CD4-positive, alpha-beta memory T cell (primary cell): ENCODE measurements around the gene GCNT3. TPM values are rescaled to one million over a fixed set of nuclear protein-coding genes. Genes with fewer than 3 reads are reported as not detected.
"Not testable (repeated sequence)": the region's sequence is repeated elsewhere in the genome, so short reads cannot be mapped to it uniquely, and the experiment has no call there.

Experiments
- CTCF ChIA-PET: fragments of 350-600 bp; sonication (Branson Sonifier 250); formaldehyde crosslinking; loops from one replicate; lab custom pipeline; 2021; ENCODE audit warnings: inconsistent platforms; ENCODE audit not compliant: partially characterized antibody; lab: Charles Lee
- POLR2A ChIA-PET: fragments of 350-600 bp; sonication (Branson Sonifier 250); formaldehyde crosslinking; loops from one replicate; lab custom pipeline; 2021; ENCODE audit not compliant: partially characterized antibody; lab: Charles Lee
- DNase-seq, 5 donors: peaks; one replicate each; pipeline versions ENCODE4 v3.0.0 to v3.0.0-alpha.2; 2020 to 2022; ENCODE audit warnings: mixed read lengths in 1 of 5
- H3K27ac ChIP-seq: one replicate; pipeline ENCODE4 v1.7.0; 2013; ENCODE audit warnings: low read depth, low read length
- H3K27me3 ChIP-seq: 2 replicates; pipeline ENCODE4 v1.7.0; 2013; ENCODE audit warnings: mild to moderate bottlenecking, low read length, moderate library complexity; ENCODE audit not compliant: insufficient read depth
- H3K36me3 ChIP-seq: 2 replicates; pipeline ENCODE4 v1.7.0; 2013; ENCODE audit warnings: mild to moderate bottlenecking, low read length, moderate library complexity; ENCODE audit not compliant: insufficient read depth
- H3K4me1 ChIP-seq: 2 replicates; pipeline ENCODE4 v1.7.0; 2013; ENCODE audit warnings: mild to moderate bottlenecking, low read length, moderate library complexity; ENCODE audit not compliant: insufficient read depth
- H3K4me3 ChIP-seq, 2 donors: one replicate each; pipeline ENCODE4 v1.7.0; 2013; ENCODE audit warnings: low read length in 2 of 2, mild to moderate bottlenecking in 1 of 2
- H3K9me3 ChIP-seq, 2 donors: one replicate each; pipeline ENCODE4 v1.7.0; 2013; ENCODE audit warnings: low read length in 2 of 2, control low read depth in 1 of 2; ENCODE audit not compliant: control insufficient read depth in 1 of 2
- H3K27ac Mint-ChIP-seq, 7 donors: one replicate each; pipeline ENCODE4 v1.8.0; 2020 to 2021; ENCODE audit warnings: mixed read lengths in 7 of 7, mild to moderate bottlenecking in 6 of 7, inconsistent platforms in 3 of 7, moderate library complexity in 3 of 7
- H3K27me3 Mint-ChIP-seq, 2 donors: one replicate each; pipeline ENCODE4 v1.8.0; 2020 to 2021; ENCODE audit warnings: mixed read lengths in 2 of 2
- H3K36me3 Mint-ChIP-seq, 2 donors: one replicate each; pipeline ENCODE4 v1.8.0; 2020 to 2021; ENCODE audit warnings: mixed read lengths in 2 of 2, inconsistent platforms in 1 of 2, mild to moderate bottlenecking in 1 of 2
- H3K4me1 Mint-ChIP-seq, 4 donors: one replicate each; pipeline ENCODE4 v1.8.0; 2020 to 2021; ENCODE audit warnings: mixed read lengths in 4 of 4, mild to moderate bottlenecking in 1 of 4
- H3K4me3 Mint-ChIP-seq, 8 donors: one replicate each; pipeline ENCODE4 v1.8.0; 2020 to 2021; ENCODE audit warnings: mixed read lengths in 8 of 8, mild to moderate bottlenecking in 7 of 8, moderate library complexity in 6 of 8, inconsistent platforms in 3 of 8
- H3K9me3 Mint-ChIP-seq, 8 donors: one replicate each; pipeline ENCODE4 v1.8.0; 2020 to 2021; ENCODE audit warnings: mixed read lengths in 8 of 8, mild to moderate bottlenecking in 5 of 8, inconsistent platforms in 3 of 8, moderate library complexity in 1 of 8
- intact Hi-C: fragments of 100-400 bp; cut with micrococcal nuclease; formaldehyde crosslinking; loops from one replicate; pipeline ENCODE4 v1.15.1; 2023
- polyA plus RNA-seq, 2 donors: library from polyadenylated mRNA; unstranded; fragments of 300-500 nt; fragmentation: Illumina TruSeq; gene quantifications; one replicate each; pipeline ENCODE4 v1.2.3, GENCODE V29; 2021
- total RNA-seq, 2 experiments: library from RNA; stranded (reverse); gene quantifications; one replicate each; pipeline ENCODE4 v1.2.3, GENCODE V29; 2021

The GCNT3 gene
- total and polyA plus RNA-seq, 4 experiments from 2014 or later: not detected

GRCh38 chr15:59618406-59618805, 6.8 kb downstream of the GCNT3 start:
- no peak for DNase-seq
- Histone ChIP-seq H3K27me3 (no peaks in the 10 kb centered on the region), H3K4me1 (peaks cover 3% of the 10 kb centered on the region), H3K27ac (no peak overlapping the region), H3K9me3 (no peaks in the 10 kb centered on the region), H3K36me3 (no peaks in the 10 kb centered on the region), H3K4me3 (no peak overlapping the region)
- CTCF ChIA-PET: no interaction called here
- Mint-ChIP-seq H3K36me3 (no peaks in the 10 kb centered on the region), H3K27me3 (peaks cover 18% of the 10 kb centered on the region in 2 donors), H3K4me3 (no peak overlapping the region), H3K9me3 (peaks cover 0 to 3% (median 0%) of the 10 kb centered on the region in 8 donors), H3K27ac (no peak overlapping the region), H3K4me1 (peaks cover 0 to 4% (median under 1%) of the 10 kb centered on the region in 4 donors)
- intact Hi-C loops: no loop called here
- POLR2A ChIA-PET: no interaction called here

GRCh38 chr15:59622289-59622688, 10.7 kb downstream of the GCNT3 start:
- Mint-ChIP-seq H3K36me3 (no peaks in the 10 kb centered on the region), H3K9me3 (no peaks in the 10 kb centered on the region), H3K4me3 (no peak overlapping the region), H3K27ac (no peak overlapping the region), H3K27me3 (peaks cover 10 to 11% of the 10 kb centered on the region in 2 donors), H3K4me1 (no peaks in the 10 kb centered on the region)
- DNase-seq: no peak
- Histone ChIP-seq H3K27ac (no peak overlapping the region), H3K27me3 (no peaks in the 10 kb centered on the region), H3K4me1 (no peaks in the 10 kb centered on the region), H3K4me3 (no peak overlapping the region), H3K36me3 (no peaks in the 10 kb centered on the region), H3K9me3 (no peaks in the 10 kb centered on the region)
- intact Hi-C loops: no loop called here
- CTCF ChIA-PET: interaction anchor here (0.7 kb wide), 1 partner anchor 9 kb away, joined by 3 read pairs; no protein-coding TSS in a partner anchor
- POLR2A ChIA-PET: no interaction called here

- no peak overlapping the region for H3K4me3 ChIP-seq
- POLR2A ChIA-PET: no interaction called here
- no peaks in the 10 kb centered on the region for H3K27me3 ChIP-seq
- no peak overlapping the region for H3K27ac ChIP-seq
- no peaks in the 10 kb centered on the region for H3K9me3 Mint-ChIP-seq
- no peak overlapping the region for H3K27ac Mint-ChIP-seq
- H3K4me3 Mint-ChIP-seq: no peak overlapping the region
- H3K9me3 ChIP-seq: no peaks in the 10 kb centered on the region
- H3K36me3 Mint-ChIP-seq: peaks cover 10 to 21% of the 10 kb centered on the region in 2 donors
- no peaks in the 10 kb centered on the region for H3K4me1 ChIP-seq
- intact Hi-C loops: no loop called here
- CTCF ChIA-PET: interaction anchor here (0.6 kb wide), 1 partner anchor 100 kb away, joined by 3 read pairs; no protein-coding TSS in a partner anchor
- H3K36me3 ChIP-seq: no peaks in the 10 kb centered on the region
- no peaks in the 10 kb centered on the region for H3K27me3 Mint-ChIP-seq
- no peak for DNase-seq
- no peaks in the 10 kb centered on the region for H3K4me1 Mint-ChIP-seq
Measured at GRCh38 chr15:59632714-59633113, 21.1 kb downstream of the GCNT3 start.

- Histone ChIP-seq H3K4me1 (no peaks in the 10 kb centered on the region), H3K9me3 (no peaks in the 10 kb centered on the region), H3K27ac (no peak overlapping the region), H3K27me3 (no peaks in the 10 kb centered on the region), H3K36me3 (peaks cover 13% of the 10 kb centered on the region), H3K4me3 (no peak overlapping the region)
- Mint-ChIP-seq H3K27ac (peak overlapping the region in 1 of 7 donors; percentile 57), H3K27me3 (no peaks in the 10 kb centered on the region), H3K4me1 (peaks cover 0 to 2% (median under 1%) of the 10 kb centered on the region in 4 donors), H3K9me3 (no peaks in the 10 kb centered on the region), H3K36me3 (peaks cover 38 to 40% of the 10 kb centered on the region in 2 donors), H3K4me3 (no peak overlapping the region)
- ChIA-PET CTCF (no interaction called here), POLR2A (interaction anchor here (1.4 kb wide), 1 partner anchor 53 kb away, joined by 3 read pairs; the partner anchor contains the start of gene BNIP2)
- intact Hi-C loops: no loop called here
- DNase-seq: no peak
Measured at GRCh38 chr15:59636184-59636583, 24.6 kb downstream of the GCNT3 start.

- CTCF ChIA-PET: not testable (repeated sequence)
Measured at GRCh38 chr15:59637507-59637906, 25.9 kb downstream of the GCNT3 start.

GRCh38 chr15:59642351-59642750, 30.8 kb downstream of the GCNT3 start:
- H3K4me1 ChIP-seq: no peaks in the 10 kb centered on the region
- H3K9me3 Mint-ChIP-seq: no peaks in the 10 kb centered on the region
- H3K9me3 ChIP-seq: no peaks in the 10 kb centered on the region
- ChIA-PET CTCF (no interaction called here), POLR2A (no interaction called here)
- no peak overlapping the region for H3K27ac ChIP-seq
- DNase-seq: no peak
- H3K4me3 Mint-ChIP-seq: no peak overlapping the region
- no peak overlapping the region for H3K27ac Mint-ChIP-seq
- H3K27me3 Mint-ChIP-seq: no peaks in the 10 kb centered on the region
- no peak overlapping the region for H3K4me3 ChIP-seq
- H3K36me3 Mint-ChIP-seq: peaks cover 38 to 64% of the 10 kb centered on the region in 2 donors
- H3K4me1 Mint-ChIP-seq: peaks cover 3 to 12% (median 7%) of the 10 kb centered on the region in 4 donors
- peaks cover 29% of the 10 kb centered on the region for H3K36me3 ChIP-seq
- H3K27me3 ChIP-seq: no peaks in the 10 kb centered on the region
- intact Hi-C loops: no loop called here

More at GRCh38 chr15:59637507-59637906, 25.9 kb downstream of the GCNT3 start:
- H3K4me1 ChIP-seq, H3K27ac ChIP-seq, H3K4me3 ChIP-seq, H3K4me1 Mint-ChIP-seq, intact Hi-C loops, DNase-seq, H3K27me3 ChIP-seq, H3K9me3 ChIP-seq, H3K27me3 Mint-ChIP-seq, H3K4me3 Mint-ChIP-seq, H3K9me3 Mint-ChIP-seq: not testable (repeated sequence)
- H3K36me3 Mint-ChIP-seq: peaks cover 42 to 49% of the 10 kb centered on the region in 2 donors
- POLR2A ChIA-PET: interaction anchor here (0.6 kb wide), 1 partner anchor 396 kb away, joined by 3 read pairs; no protein-coding TSS in a partner anchor
- peak overlapping the region in 2 of 7 donors; percentile 17 to 33 for H3K27ac Mint-ChIP-seq
- peaks cover 20% of the 10 kb centered on the region for H3K36me3 ChIP-seq

GRCh38 chr15:59644756-59645155, 33.2 kb downstream of the GCNT3 start:
- Histone ChIP-seq H3K27ac (no peak overlapping the region), H3K4me1 (no peaks in the 10 kb centered on the region), H3K36me3 (peaks cover 32% of the 10 kb centered on the region), H3K27me3 (no peaks in the 10 kb centered on the region), H3K4me3 (no peak overlapping the region), H3K9me3 (no peaks in the 10 kb centered on the region)
- H3K4me3 Mint-ChIP-seq: no peak overlapping the region
- DNase-seq: no peak
- no peaks in the 10 kb centered on the region for H3K9me3 Mint-ChIP-seq
- H3K36me3 Mint-ChIP-seq: peaks cover 22 to 46% of the 10 kb centered on the region in 2 donors
- H3K27ac Mint-ChIP-seq: peak overlapping the region in 4 of 7 donors; percentile 10 to 48 (median 24)
- CTCF ChIA-PET: no interaction called here
- no peaks in the 10 kb centered on the region for H3K27me3 Mint-ChIP-seq
- intact Hi-C loops: no loop called here
- POLR2A ChIA-PET: no interaction called here
- H3K4me1 Mint-ChIP-seq: peaks cover 2 to 13% (median 9%) of the 10 kb centered on the region in 4 donors
